PC-3 (cell line): ENCODE data around the gene PDCD1LG2. TPM values are rescaled to one million over a fixed set of nuclear protein-coding genes. Genes with fewer than 3 reads are reported as not detected.

ENCODE experiments used
- ATAC-seq: fragments of 200-7000 bp; cut with Tn5 transposase; 2 replicates; pipeline ENCODE4 v1.9.1; 2020; ENCODE audit warnings: mild to moderate bottlenecking, moderate library complexity
- BruUV-seq: library from RNA; stranded (reverse); fragments of 400-500 nt; replicated peaks from 2 replicates; lab custom pipeline; 2021; lab: Mats Ljungman, UMichigan
- CTCF ChIA-PET: fragments of 300-600 bp; sonication (Branson Sonifier 250); formaldehyde crosslinking; loops from one replicate; lab custom pipeline; 2022; ENCODE audit warnings: antibody characterized with exemption; lab: Charles Lee
- POLR2A ChIA-PET: fragments of 300-600 bp; sonication (Branson Sonifier 250); formaldehyde crosslinking; loops from one replicate; lab custom pipeline; 2022; ENCODE audit warnings: antibody characterized with exemption; ENCODE audit not compliant: unreplicated experiment; lab: Charles Lee
- DNase-seq: peaks from one replicate; pipeline ENCODE4 v3.0.0-alpha.2; 2015
- H2AFZ ChIP-seq: fragments of 300-600 bp; sonication (generic); 2 replicates; pipeline ENCODE4 v1.6.0; 2016; ENCODE audit warnings: antibody characterized with exemption, low read length
- H3F3A ChIP-seq: fragments of 300-600 bp; sonication (generic); one replicate; pipeline ENCODE4 v1.6.0; 2017; ENCODE audit warnings: antibody characterized with exemption, low read length, control low read depth, mild to moderate bottlenecking; ENCODE audit not compliant: unreplicated experiment
- H3K27ac ChIP-seq: fragments of 300-600 bp; sonication (generic); 2 replicates; pipeline ENCODE4 v1.5.1; 2016; ENCODE audit warnings: mild to moderate bottlenecking, low read length
- H3K27me3 ChIP-seq: fragments of 300-600 bp; sonication (generic); 2 replicates; pipeline ENCODE4 v1.6.1; 2016; ENCODE audit warnings: low read length, mixed read lengths
- H3K36me3 ChIP-seq: fragments of 300-600 bp; sonication (generic); 2 replicates; pipeline ENCODE4 v1.6.1; 2016; ENCODE audit warnings: low read depth, mixed run types, low read length, mixed read lengths
- H3K4me1 ChIP-seq: fragments of 300-600 bp; sonication (generic); 2 replicates; pipeline ENCODE4 v1.5.1; 2016; ENCODE audit warnings: low read length; ENCODE audit not compliant: insufficient read depth
- H3K4me2 ChIP-seq: fragments of 300-600 bp; sonication (generic); 2 replicates; pipeline ENCODE4 v1.6.0; 2016; ENCODE audit warnings: low read length
- H3K4me3 ChIP-seq: fragments of 300-600 bp; sonication (generic); 2 replicates; pipeline ENCODE4 v1.5.1; 2016; ENCODE audit warnings: mild to moderate bottlenecking, low read length, mixed read lengths
- H3K79me2 ChIP-seq: fragments of 300-600 bp; sonication (generic); 2 replicates; pipeline ENCODE4 v1.6.1; 2017; ENCODE audit warnings: low read length, mixed read lengths
- H3K9ac ChIP-seq: fragments of 300-600 bp; sonication (generic); 2 replicates; pipeline ENCODE4 v1.6.0; 2016; ENCODE audit warnings: mild to moderate bottlenecking, low read length
- H3K9me2 ChIP-seq: fragments of 300-600 bp; sonication (generic); replicated peaks from 2 replicates; pipeline ENCODE4 v1.6.1; 2016; ENCODE audit warnings: mixed run types, low read length, mixed read lengths
- H3K9me3 ChIP-seq: fragments of 300-600 bp; sonication (generic); 2 replicates; pipeline ENCODE4 v1.6.1; 2016; ENCODE audit warnings: low read length, mixed read lengths
- H4K20me1 ChIP-seq: fragments of 300-600 bp; sonication (generic); 2 replicates; pipeline ENCODE4 v1.6.1; 2016; ENCODE audit warnings: low read length, mixed read lengths
- EZH2 ChIP-seq: fragments of 300-600 bp; sonication (generic); IDR thresholded peaks from one replicate; pipeline ENCODE4 v1.6.1; 2017; ENCODE audit warnings: antibody characterized with exemption, mild to moderate bottlenecking, low read length; ENCODE audit not compliant: unreplicated experiment
- EZH2phosphoT487 ChIP-seq: fragments of 300-600 bp; sonication (generic); IDR thresholded peaks from 2 replicates; pipeline ENCODE4 v1.6.1; 2018; ENCODE audit warnings: mild to moderate bottlenecking, antibody characterized with exemption, low read length, borderline replicate concordance
- intact Hi-C: fragments of 100-400 bp; cut with micrococcal nuclease; formaldehyde crosslinking; loops from 2 replicates; pipeline ENCODE4 v1.9.0; 2023
- total RNA-seq: library from RNA; depleted of rRNA; stranded (reverse); fragments of >200 nt; gene quantifications from 2 replicates; pipeline ENCODE4 v1.2.3, GENCODE V29; 2014
- TF ChIP-seq, protein P1 (sequence below): fragments of 300-600 bp; sonication (generic); conservative IDR thresholded peaks from 2 replicates; pipeline ENCODE4 v1.5.1; 2017; ENCODE audit warnings: antibody characterized with exemption, low read depth, mild to moderate bottlenecking, low read length

PDCD1LG2 gene
- total RNA-seq, 1 experiment from 2014 or later = 1.4 TPM

- no peak overlapping the region for H3K27ac ChIP-seq
- ChIA-PET POLR2A (no interaction called here), CTCF (no interaction called here)
- H3K4me2 ChIP-seq = no peak overlapping the region
- ATAC-seq (no peak), DNase-seq (no peak)
- H3K9me3 ChIP-seq = no peaks in the 10 kb centered on the region
- no peaks in the 10 kb centered on the region for H3K27me3 ChIP-seq
- no TSS peak for BruUV-seq
- no peaks in the 10 kb centered on the region for H3K9me2 ChIP-seq
- H3K4me1 ChIP-seq = peaks cover 23% of the 10 kb centered on the region
- no peaks in the 10 kb centered on the region for H3K79me2 ChIP-seq
- H2AFZ ChIP-seq = no peak overlapping the region
- H4K20me1 ChIP-seq = no peaks in the 10 kb centered on the region
- TF ChIP-seq, protein P1, sequence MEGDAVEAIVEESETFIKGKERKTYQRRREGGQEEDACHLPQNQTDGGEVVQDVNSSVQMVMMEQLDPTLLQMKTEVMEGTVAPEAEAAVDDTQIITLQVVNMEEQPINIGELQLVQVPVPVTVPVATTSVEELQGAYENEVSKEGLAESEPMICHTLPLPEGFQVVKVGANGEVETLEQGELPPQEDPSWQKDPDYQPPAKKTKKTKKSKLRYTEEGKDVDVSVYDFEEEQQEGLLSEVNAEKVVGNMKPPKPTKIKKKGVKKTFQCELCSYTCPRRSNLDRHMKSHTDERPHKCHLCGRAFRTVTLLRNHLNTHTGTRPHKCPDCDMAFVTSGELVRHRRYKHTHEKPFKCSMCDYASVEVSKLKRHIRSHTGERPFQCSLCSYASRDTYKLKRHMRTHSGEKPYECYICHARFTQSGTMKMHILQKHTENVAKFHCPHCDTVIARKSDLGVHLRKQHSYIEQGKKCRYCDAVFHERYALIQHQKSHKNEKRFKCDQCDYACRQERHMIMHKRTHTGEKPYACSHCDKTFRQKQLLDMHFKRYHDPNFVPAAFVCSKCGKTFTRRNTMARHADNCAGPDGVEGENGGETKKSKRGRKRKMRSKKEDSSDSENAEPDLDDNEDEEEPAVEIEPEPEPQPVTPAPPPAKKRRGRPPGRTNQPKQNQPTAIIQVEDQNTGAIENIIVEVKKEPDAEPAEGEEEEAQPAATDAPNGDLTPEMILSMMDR = no peak
- no peak for TF ChIP-seq EZH2
- TF ChIP-seq EZH2phosphoT487 = no peak
- H3K36me3 ChIP-seq = no peaks in the 10 kb centered on the region
- no peak overlapping the region for H3K9ac ChIP-seq
- intact Hi-C loops = no loop called here
- no peak overlapping the region for H3K4me3 ChIP-seq
- H3F3A ChIP-seq = no peaks in the 10 kb centered on the region
Measured at GRCh38 chr9:5489630-5490490, 20.5 kb upstream of the PDCD1LG2 start.

GRCh38 chr9:5492965-5493678 is 17.2 kb upstream of the PDCD1LG2 start:
- no peaks in the 10 kb centered on the region for H3F3A ChIP-seq
- no peak overlapping the region for H3K4me3 ChIP-seq
- peak overlapping the region; percentile 78; the same call in 1 of the 2 replicates for H3K9ac ChIP-seq
- peak overlapping the region; percentile 98 for H3K27ac ChIP-seq
- peaks cover 23% of the 10 kb centered on the region for H3K4me1 ChIP-seq
- peak overlapping the region; percentile 76; the same call in 1 of the 2 replicates for H3K4me2 ChIP-seq
- no peak for ATAC-seq
- H3K9me3 ChIP-seq = no peaks in the 10 kb centered on the region
- H3K36me3 ChIP-seq = no peaks in the 10 kb centered on the region
- peak overlapping the region; percentile 76 for H2AFZ ChIP-seq
- CTCF ChIA-PET = no interaction called here
- no peaks in the 10 kb centered on the region for H3K27me3 ChIP-seq
- intact Hi-C loops = no loop called here
- no peaks in the 10 kb centered on the region for H3K9me2 ChIP-seq
- H4K20me1 ChIP-seq = no peaks in the 10 kb centered on the region
- BruUV-seq = no TSS peak
- TF ChIP-seq, protein P1 = no peak
- TF ChIP-seq EZH2 (no peak), EZH2phosphoT487 (no peak)
- peak; percentile 62 for DNase-seq
- POLR2A ChIA-PET = no interaction called here
- no peaks in the 10 kb centered on the region for H3K79me2 ChIP-seq
